Neural progenitor cell (in vitro differentiated cells): ENCODE data around the gene CATSPER4.

Experiments used
- EZH2phosphoT487 ChIP-seq: fragments of 200-600 bp; sonication (generic); IDR thresholded peaks from 2 replicates; pipeline ENCODE4 v1.6.1; 2017; ENCODE audit warnings: antibody characterized with exemption
- TF ChIP-seq, protein P1 (sequence below): fragments of 200-600 bp; sonication (generic); IDR thresholded peaks from 2 replicates; pipeline ENCODE4 v1.5.1; 2017; ENCODE audit warnings: antibody characterized with exemption, mild to moderate bottlenecking

DNA sequence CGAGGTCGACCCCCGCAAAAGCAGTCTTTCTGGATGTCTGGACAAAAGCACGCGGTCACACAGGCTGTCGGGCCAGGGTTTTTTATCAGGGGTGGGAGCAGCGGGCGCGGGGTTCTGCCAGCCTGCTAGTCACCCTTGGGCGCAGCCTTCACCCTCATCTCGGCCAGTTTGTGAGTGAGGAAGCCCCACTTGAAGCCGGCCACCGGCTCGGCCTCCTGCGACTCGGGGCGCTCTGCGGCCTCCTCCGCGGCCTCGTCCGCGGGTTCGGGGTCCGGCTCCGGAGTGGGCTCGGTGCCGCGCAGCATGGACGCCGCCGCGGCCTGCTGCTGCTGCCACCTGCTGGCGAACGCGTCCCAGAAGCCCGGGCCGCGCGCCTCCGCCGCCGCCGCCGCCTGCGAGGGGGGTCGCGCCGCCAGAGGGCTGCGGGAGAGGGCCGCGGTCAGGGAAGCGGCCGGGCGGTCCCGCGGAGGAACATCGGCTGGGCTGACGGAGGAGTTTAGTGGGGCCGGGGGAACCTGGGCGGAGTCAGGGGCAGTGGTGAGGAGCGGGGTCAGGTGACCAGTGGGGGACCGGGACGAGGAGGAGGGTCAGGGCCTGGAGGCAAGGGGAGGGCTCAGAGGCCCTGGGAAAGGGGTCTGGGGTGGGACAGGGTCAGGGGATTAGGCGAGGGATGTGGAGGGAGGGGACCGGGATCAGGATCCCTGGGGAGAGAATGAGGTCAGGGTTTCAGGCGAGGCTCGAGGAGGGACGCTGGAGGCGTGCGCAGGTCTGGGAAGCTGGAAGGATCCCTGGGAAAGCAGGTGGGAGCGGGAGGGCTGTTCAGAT lies 26.2 kb upstream of the CATSPER4 start:
- TF ChIP-seq, protein P1, sequence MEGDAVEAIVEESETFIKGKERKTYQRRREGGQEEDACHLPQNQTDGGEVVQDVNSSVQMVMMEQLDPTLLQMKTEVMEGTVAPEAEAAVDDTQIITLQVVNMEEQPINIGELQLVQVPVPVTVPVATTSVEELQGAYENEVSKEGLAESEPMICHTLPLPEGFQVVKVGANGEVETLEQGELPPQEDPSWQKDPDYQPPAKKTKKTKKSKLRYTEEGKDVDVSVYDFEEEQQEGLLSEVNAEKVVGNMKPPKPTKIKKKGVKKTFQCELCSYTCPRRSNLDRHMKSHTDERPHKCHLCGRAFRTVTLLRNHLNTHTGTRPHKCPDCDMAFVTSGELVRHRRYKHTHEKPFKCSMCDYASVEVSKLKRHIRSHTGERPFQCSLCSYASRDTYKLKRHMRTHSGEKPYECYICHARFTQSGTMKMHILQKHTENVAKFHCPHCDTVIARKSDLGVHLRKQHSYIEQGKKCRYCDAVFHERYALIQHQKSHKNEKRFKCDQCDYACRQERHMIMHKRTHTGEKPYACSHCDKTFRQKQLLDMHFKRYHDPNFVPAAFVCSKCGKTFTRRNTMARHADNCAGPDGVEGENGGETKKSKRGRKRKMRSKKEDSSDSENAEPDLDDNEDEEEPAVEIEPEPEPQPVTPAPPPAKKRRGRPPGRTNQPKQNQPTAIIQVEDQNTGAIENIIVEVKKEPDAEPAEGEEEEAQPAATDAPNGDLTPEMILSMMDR: peak; percentile 76
- TF ChIP-seq EZH2phosphoT487: no peak
